Measurements from ENCODE around the gene SV2C.

- TF ChIP-seq ATF6 (CRISPR knock-in tag; IDR thresholded peaks at IDR 0.05) (no peak), FOXK1 (CRISPR knock-in tag; IDR thresholded peaks at IDR 0.05) (no peak), MAX (CRISPR knock-in tag; IDR thresholded peaks at IDR 0.05) (no peak), ATF3 (CRISPR knock-in tag; conservative IDR thresholded peaks at IDR 0.05) (no peak), CTCF (IDR thresholded peaks at IDR 0.05) (no peak), NR3C1 (CRISPR knock-in tag; conservative IDR thresholded peaks at IDR 0.05; ENCODE audit: low read depth) (no peak), HMGA2 (CRISPR knock-in tag; IDR thresholded peaks at IDR 0.05) (no peak), FOXP1 (CRISPR knock-in tag; IDR thresholded peaks at IDR 0.05; ENCODE audit: borderline replicate concordance) (no peak), CREB1 (CRISPR knock-in tag; IDR thresholded peaks at IDR 0.05) (no peak), SP1 (CRISPR knock-in tag; conservative IDR thresholded peaks at IDR 0.05) (no peak), SOX15 (CRISPR knock-in tag; IDR thresholded peaks at IDR 0.05) (no peak), GTF2I (CRISPR knock-in tag; conservative IDR thresholded peaks at IDR 0.05) (no peak), ATF1 (CRISPR knock-in tag; IDR thresholded peaks at IDR 0.05) (no peak)
Observed at GRCh38 chr5:76376866-76377230, 293.7 kb downstream of the SV2C start.
